CD14-positive monocyte (primary cell): Measurements from ENCODE around the gene CCDC51. TPM values are rescaled to one million over a fixed set of nuclear protein-coding genes. Genes with fewer than 3 reads are reported as not detected.
"Not testable (repeated sequence)": the region's sequence is repeated elsewhere in the genome, so short reads cannot be mapped to it uniquely, and the experiment has no call there.

Experiments
- DNase-seq, 3 donors: peaks; one replicate each; pipeline ENCODE4 v3.0.0-alpha.2; 2011 to 2022
- H2AFZ ChIP-seq: 2 replicates; pipeline ENCODE4 v1.6.0; 2012; ENCODE audit warnings: mild to moderate bottlenecking, low read depth, low read length, inconsistent platforms; ENCODE audit not compliant: insufficient read depth, poor library complexity, severe bottlenecking
- H3K27ac ChIP-seq, 2 donors: 1 replicate in 1 of 2; 2 replicates in 1 of 2; pipeline ENCODE4 v1.5.1; 2012 to 2013; ENCODE audit warnings: low read length in 2 of 2, control low read depth in 1 of 2, inconsistent platforms in 1 of 2, low read depth in 1 of 2, mild to moderate bottlenecking in 1 of 2
- H3K27me3 ChIP-seq, 2 donors: one replicate each; pipeline versions ENCODE4 v1.6.0 to v1.6.1; 2011 to 2013; ENCODE audit warnings: low read length in 2 of 2; ENCODE audit not compliant: control insufficient read depth in 2 of 2, insufficient read depth in 2 of 2
- H3K36me3 ChIP-seq, 2 donors: replicated peaks in 1 of 2; 1 replicate in 1 of 2; 2 replicates in 1 of 2; pipeline versions ENCODE4 v1.5.1 to v1.6.1; 2012 to 2013; ENCODE audit warnings: low read length in 2 of 2, control low read depth in 1 of 2, inconsistent platforms in 1 of 2, mild to moderate bottlenecking in 1 of 2; ENCODE audit not compliant: insufficient read depth in 2 of 2, control insufficient read depth in 1 of 2
- H3K4me1 ChIP-seq, 2 donors: 1 replicate in 1 of 2; 2 replicates in 1 of 2; pipeline versions ENCODE4 v1.5.1 to v1.6.1; 2012 to 2013; ENCODE audit warnings: low read length in 2 of 2, control low read depth in 1 of 2, inconsistent platforms in 1 of 2, mild to moderate bottlenecking in 1 of 2, moderate library complexity in 1 of 2; ENCODE audit not compliant: insufficient read depth in 2 of 2, control insufficient read depth in 1 of 2
- H3K4me2 ChIP-seq: replicated peaks from 2 replicates; pipeline ENCODE3; 2012; ENCODE audit warnings: low read length, moderate library complexity, mild to moderate bottlenecking; ENCODE audit not compliant: poor library complexity, severe bottlenecking; ENCODE audit errors: extremely low read depth
- H3K4me3 ChIP-seq, 3 experiments: fragments of 200-600 bp in 1 of 3; sonication (generic) in 1 of 3; replicated peaks in 1 of 3; 1 replicate in 2 of 3; 2 replicates in 1 of 3; pipeline ENCODE4 v1.5.1; 2011 to 2013; ENCODE audit warnings: low read length in 3 of 3, mild to moderate bottlenecking in 3 of 3, control low read depth in 2 of 3, low read depth in 2 of 3, inconsistent platforms in 1 of 3, moderate library complexity in 1 of 3
- H3K79me2 ChIP-seq: 2 replicates; pipeline ENCODE4 v1.6.0; 2012; ENCODE audit warnings: mild to moderate bottlenecking, control low read depth, inconsistent platforms, low read length, moderate library complexity; ENCODE audit not compliant: insufficient read depth
- H3K9ac ChIP-seq: 2 replicates; pipeline ENCODE4 v1.6.0; 2017; ENCODE audit warnings: low read length, mild to moderate bottlenecking; ENCODE audit not compliant: insufficient read depth, poor library complexity, severe bottlenecking
- H3K9me3 ChIP-seq, 2 donors: replicated peaks in 1 of 2; 1 replicate in 1 of 2; 2 replicates in 1 of 2; pipeline versions ENCODE4 v1.5.1 to v1.6.1; 2012 to 2013; ENCODE audit warnings: low read length in 2 of 2, control low read depth in 1 of 2; ENCODE audit not compliant: control insufficient read depth in 1 of 2, insufficient read depth in 1 of 2
- H4K20me1 ChIP-seq: 2 replicates; pipeline ENCODE4 v1.6.0; 2012; ENCODE audit warnings: mild to moderate bottlenecking, low read length, control low read depth, moderate library complexity; ENCODE audit not compliant: insufficient read depth
- H3K27ac Mint-ChIP-seq, 7 donors: one replicate each; pipeline ENCODE4 v1.8.0; 2020; ENCODE audit warnings: mild to moderate bottlenecking in 7 of 7, mixed read lengths in 7 of 7, moderate library complexity in 6 of 7, inconsistent platforms in 2 of 7
- H3K27me3 Mint-ChIP-seq, 3 donors: one replicate each; pipeline ENCODE4 v1.8.0; 2021 to 2022; ENCODE audit warnings: low read depth in 3 of 3, mild to moderate bottlenecking in 3 of 3, mixed read lengths in 3 of 3, moderate library complexity in 3 of 3, inconsistent platforms in 1 of 3
- H3K36me3 Mint-ChIP-seq, 2 donors: one replicate each; pipeline ENCODE4 v1.8.0; 2020; ENCODE audit warnings: mixed read lengths in 2 of 2, inconsistent platforms in 1 of 2, mild to moderate bottlenecking in 1 of 2
- H3K4me1 Mint-ChIP-seq: one replicate; pipeline ENCODE4 v1.8.0; 2020; ENCODE audit warnings: mild to moderate bottlenecking, mixed read lengths
- H3K4me3 Mint-ChIP-seq, 2 donors: one replicate each; pipeline ENCODE4 v1.8.0; 2020; ENCODE audit warnings: mild to moderate bottlenecking in 2 of 2, mixed read lengths in 2 of 2, moderate library complexity in 1 of 2
- H3K9me3 Mint-ChIP-seq, 7 donors: one replicate each; pipeline ENCODE4 v1.8.0; 2020 to 2022; ENCODE audit warnings: mixed read lengths in 7 of 7, mild to moderate bottlenecking in 6 of 7, moderate library complexity in 6 of 7, inconsistent platforms in 2 of 7
- CTCF ChIP-seq: fragments of 200-600 bp; IDR thresholded peaks from one replicate; pipeline ENCODE4 v1.8.0; 2022; ENCODE audit warnings: antibody characterized with exemption, mild to moderate bottlenecking
- WGBS: methylation state at CpG from one replicate; pipeline ENCODE4 v1.1.5; 2013; ENCODE audit warnings: missing lambda C conversion rate; ENCODE audit not compliant: insufficient coverage; 5-methylcytosine and 5-hydroxymethylcytosine counted together
- intact Hi-C, 2 donors: fragments of 100-400 bp; cut with micrococcal nuclease; formaldehyde crosslinking; loops; one replicate each; pipeline versions ENCODE4 v1.15.0 to v1.15.1; 2023
- polyA plus RNA-seq, 3 donors: library from polyadenylated mRNA; depleted of rRNA in 1 of 3; unstranded in 2 of 3; stranded (reverse) in 1 of 3; fragments of 300-500 nt in 2 of 3; fragments of >200 nt in 1 of 3; fragmentation: Illumina TruSeq in 2 of 3; gene quantifications; 1 replicate in 2 of 3; 2 replicates in 1 of 3; pipeline ENCODE4 v1.2.3, GENCODE V29; 2012 to 2021

CCDC51 gene
- polyA plus RNA-seq, 3 donors, result 3.6 to 5.9 (median 5.4) TPM

GRCh38 chr3:48480891-48481290 is 41.0 kb upstream of the CCDC51 start:
- H3K4me2 ChIP-seq, H3K27me3 ChIP-seq, H3K4me3 Mint-ChIP-seq, DNase-seq, H3K4me3 ChIP-seq, H3K9me3 ChIP-seq, H3K27me3 Mint-ChIP-seq, H3K9ac ChIP-seq, H3K4me1 Mint-ChIP-seq, H3K79me2 ChIP-seq, H3K27ac ChIP-seq, intact Hi-C loops, H3K4me1 ChIP-seq, H2AFZ ChIP-seq, H3K9me3 Mint-ChIP-seq, H3K27ac Mint-ChIP-seq: not testable (repeated sequence)
- H3K36me3 Mint-ChIP-seq, result peaks cover 44 to 63% of the 10 kb centered on the region in 2 donors
- peaks cover 13 to 38% of the 10 kb centered on the region in 2 donors for H3K36me3 ChIP-seq
- no CpG with 5 or more reads among the region's 11 CpGs for WGBS
- H4K20me1 ChIP-seq, result peaks cover 25% of the 10 kb centered on the region

GRCh38 chr3:48478626-48479555 is 39.0 kb upstream of the CCDC51 start:
- DNase-seq, result no peak
- Mint-ChIP-seq H3K27me3 (peaks cover 0 to 1% (median 0%) of the 10 kb centered on the region in 3 donors), H3K27ac (peak overlapping the region in 4 of 7 donors; percentile 19 to 59 (median 36)), H3K9me3 (no peaks in the 10 kb centered on the region), H3K36me3 (peaks cover 45 to 73% of the 10 kb centered on the region in 2 donors), H3K4me1 (peaks cover 12% of the 10 kb centered on the region), H3K4me3 (no peak overlapping the region)
- H3K9me3 ChIP-seq, result no peaks in the 10 kb centered on the region
- WGBS, result 34% methylated on average over 15 of the region's 19 CpGs
- intact Hi-C loops, result no loop called here
- H3K9ac ChIP-seq, result no peak overlapping the region
- H3K79me2 ChIP-seq, result no peaks in the 10 kb centered on the region
- H3K4me3 ChIP-seq, result no peak overlapping the region
- H3K36me3 ChIP-seq, result peaks cover 16 to 50% of the 10 kb centered on the region in 2 donors
- TF ChIP-seq CTCF, result no peak
- no peak overlapping the region for H3K4me2 ChIP-seq
- no peaks in the 10 kb centered on the region for H3K4me1 ChIP-seq
- no peak overlapping the region for H3K27ac ChIP-seq
- H3K27me3 ChIP-seq, result no peaks in the 10 kb centered on the region
- peaks cover 19% of the 10 kb centered on the region for H4K20me1 ChIP-seq
- no peak overlapping the region for H2AFZ ChIP-seq
